Neuron (in vitro differentiated cells): ENCODE measurements around the gene C5orf47.

Experiments used
- H2AFZ ChIP-seq: one replicate; pipeline ENCODE4 v1.6.1; 2013; ENCODE audit warnings: low read depth, mild to moderate bottlenecking, inconsistent platforms, low read length, moderate library complexity
- H3K27me3 ChIP-seq: one replicate; pipeline ENCODE4 v1.6.1; 2013; ENCODE audit warnings: low read length; ENCODE audit not compliant: insufficient read depth
- H3K36me3 ChIP-seq: one replicate; pipeline ENCODE4 v1.6.1; 2013; ENCODE audit warnings: low read length; ENCODE audit not compliant: insufficient read depth
- H3K4me1 ChIP-seq: one replicate; pipeline ENCODE4 v1.6.1; 2013; ENCODE audit warnings: low read length; ENCODE audit not compliant: insufficient read depth
- H3K4me3 ChIP-seq: 2 replicates; pipeline ENCODE4 v1.5.1; 2013; ENCODE audit warnings: mild to moderate bottlenecking, low read length, moderate library complexity
- H3K9me3 ChIP-seq: one replicate; pipeline ENCODE4 v1.6.1; 2013; ENCODE audit warnings: low read length

C5orf47 gene

GRCh38 chr5:173988554-173989431 lies at the start of gene C5orf47:
TSS of gene C5orf47 (plus strand) at chr5:173989170. CDS start at chr5:173989264, 94 bp downstream.
- Histone ChIP-seq H3K36me3 (no peaks in the 10 kb centered on the region), H3K27me3 (peaks cover under 1% of the 10 kb centered on the region), H3K9me3 (no peaks in the 10 kb centered on the region), H3K4me3 (no peak within 1 kb of the TSS), H2AFZ (no peak within 1 kb of the TSS), H3K4me1 (no peaks in the 10 kb centered on the region)

- Histone ChIP-seq H3K4me1 (no peaks in the 10 kb centered on the region), H3K9me3 (no peaks in the 10 kb centered on the region), H2AFZ (no peak overlapping the region), H3K27me3 (no peaks in the 10 kb centered on the region), H3K36me3 (peaks cover 6% of the 10 kb centered on the region), H3K4me3 (no peak overlapping the region)
Measured at GRCh38 chr5:173940269-173940668, 48.7 kb upstream of the C5orf47 start.

- H3K27me3 ChIP-seq, result no peaks in the 10 kb centered on the region
- H3K36me3 ChIP-seq, result peaks cover 10% of the 10 kb centered on the region
- no peaks in the 10 kb centered on the region for H3K4me1 ChIP-seq
- no peak overlapping the region for H2AFZ ChIP-seq
- H3K4me3 ChIP-seq, result no peak overlapping the region
- no peaks in the 10 kb centered on the region for H3K9me3 ChIP-seq
Measured at GRCh38 chr5:173941102-173941501, 47.9 kb upstream of the C5orf47 start.

GRCh38 chr5:173941758-173942401 lies 47.1 kb upstream of the C5orf47 start:
- Histone ChIP-seq H3K4me3 (no peak overlapping the region), H3K36me3 (peaks cover 16% of the 10 kb centered on the region), H3K27me3 (no peaks in the 10 kb centered on the region), H3K4me1 (no peaks in the 10 kb centered on the region), H2AFZ (no peak overlapping the region), H3K9me3 (no peaks in the 10 kb centered on the region)

- Histone ChIP-seq H3K4me3 (no peak overlapping the region), H3K9me3 (no peaks in the 10 kb centered on the region), H2AFZ (no peak overlapping the region), H3K4me1 (no peaks in the 10 kb centered on the region), H3K27me3 (no peaks in the 10 kb centered on the region), H3K36me3 (peaks cover 16% of the 10 kb centered on the region)
Measured at GRCh38 chr5:173944511-173944910, 44.5 kb upstream of the C5orf47 start.

- no peak overlapping the region for H2AFZ ChIP-seq
- no peaks in the 10 kb centered on the region for H3K4me1 ChIP-seq
- H3K9me3 ChIP-seq, result no peaks in the 10 kb centered on the region
- peaks cover 16% of the 10 kb centered on the region for H3K36me3 ChIP-seq
- H3K4me3 ChIP-seq, result no peak overlapping the region
- no peaks in the 10 kb centered on the region for H3K27me3 ChIP-seq
Measured at GRCh38 chr5:173945160-173945559, 43.8 kb upstream of the C5orf47 start.

GRCh38 chr5:173946323-173946722 lies 42.6 kb upstream of the C5orf47 start:
- no peaks in the 10 kb centered on the region for H3K4me1 ChIP-seq
- no peak overlapping the region for H2AFZ ChIP-seq
- H3K27me3 ChIP-seq, result no peaks in the 10 kb centered on the region
- no peaks in the 10 kb centered on the region for H3K9me3 ChIP-seq
- peaks cover 24% of the 10 kb centered on the region for H3K36me3 ChIP-seq
- no peak overlapping the region for H3K4me3 ChIP-seq

GRCh38 chr5:173950829-173951228 lies 38.1 kb upstream of the C5orf47 start:
- peaks cover 44% of the 10 kb centered on the region for H3K36me3 ChIP-seq
- no peaks in the 10 kb centered on the region for H3K4me1 ChIP-seq
- H3K4me3 ChIP-seq, result no peak overlapping the region
- H3K27me3 ChIP-seq, result no peaks in the 10 kb centered on the region
- no peak overlapping the region for H2AFZ ChIP-seq
- H3K9me3 ChIP-seq, result no peaks in the 10 kb centered on the region

- H3K4me3 ChIP-seq, result no peak overlapping the region
- no peaks in the 10 kb centered on the region for H3K4me1 ChIP-seq
- no peaks in the 10 kb centered on the region for H3K27me3 ChIP-seq
- no peaks in the 10 kb centered on the region for H3K9me3 ChIP-seq
- peaks cover 41% of the 10 kb centered on the region for H3K36me3 ChIP-seq
- no peak overlapping the region for H2AFZ ChIP-seq
Measured at GRCh38 chr5:173953528-173954090, 35.4 kb upstream of the C5orf47 start.

GRCh38 chr5:173954671-173955521 lies 34.1 kb upstream of the C5orf47 start:
- Histone ChIP-seq H3K4me3 (no peak overlapping the region), H3K36me3 (peaks cover 41% of the 10 kb centered on the region), H3K27me3 (no peaks in the 10 kb centered on the region), H2AFZ (no peak overlapping the region), H3K9me3 (no peaks in the 10 kb centered on the region), H3K4me1 (no peaks in the 10 kb centered on the region)

- H3K36me3 ChIP-seq, result peaks cover 3% of the 10 kb centered on the region
- H3K27me3 ChIP-seq, result no peaks in the 10 kb centered on the region
- peaks cover 16% of the 10 kb centered on the region for H3K4me1 ChIP-seq
- no peak overlapping the region for H2AFZ ChIP-seq
- no peak overlapping the region for H3K4me3 ChIP-seq
- H3K9me3 ChIP-seq, result no peaks in the 10 kb centered on the region
Measured at GRCh38 chr5:173960986-173961385, 28.0 kb upstream of the C5orf47 start.

GRCh38 chr5:173961418-173961817 lies 27.6 kb upstream of the C5orf47 start:
- no peaks in the 10 kb centered on the region for H3K9me3 ChIP-seq
- no peak overlapping the region for H3K4me3 ChIP-seq
- no peaks in the 10 kb centered on the region for H3K27me3 ChIP-seq
- peaks cover 16% of the 10 kb centered on the region for H3K4me1 ChIP-seq
- H2AFZ ChIP-seq, result no peak overlapping the region
- H3K36me3 ChIP-seq, result peaks cover 3% of the 10 kb centered on the region
